ENCODE data around the gene MECP2.

Gene MECP2

GRCh38 chrX:153974003-153974725, 123.4 kb downstream of the MECP2 start:
- peak overlapping the region; percentile 80 for H3K27ac ChIP-seq (ENCODE audit: low read length)
- H3K4me1 ChIP-seq (ENCODE audit: control insufficient read depth, insufficient read depth, low read length) = peaks cover 23% of the 10 kb centered on the region
- peak overlapping the region; percentile 60 to 76 for H3K9ac ChIP-seq (ENCODE audit: low read length in 2 of 2)
- H3K27me3 ChIP-seq (ENCODE audit: control insufficient read depth in 1 of 2, insufficient read depth in 2 of 2, low read length in 2 of 2) = peaks cover 0 to 3% of the 10 kb centered on the region in 2 donors
- no peaks in the 10 kb centered on the region for H3K36me3 ChIP-seq (ENCODE audit: control insufficient read depth in 2 of 2, insufficient read depth in 2 of 2, low read length in 2 of 2)
- peak overlapping the region in 1 of 2 donors; percentile 96 for H3K4me3 ChIP-seq (ENCODE audit: low read length in 2 of 2)
- H3K9me3 ChIP-seq (ENCODE audit: control insufficient read depth in 2 of 2, low read length in 2 of 2) = no peaks in the 10 kb centered on the region

GRCh38 chrX:153973127-153974002, 124.2 kb downstream of the MECP2 start:
- H3K9ac ChIP-seq (ENCODE audit: low read length in 2 of 2) = peak overlapping the region; percentile 60 to 76
- H3K27ac ChIP-seq (ENCODE audit: low read length) = peak overlapping the region; percentile 80
- H3K4me1 ChIP-seq (ENCODE audit: control insufficient read depth, insufficient read depth, low read length) = peaks cover 30% of the 10 kb centered on the region

GRCh38 chrX:153972368-153973126, 125.0 kb downstream of the MECP2 start, which contains the start of gene TMEM187:
Gene TMEM187 (plus strand): TSS chrX:153972754. CDS start chrX:153982063, 9,309 bp downstream.
- peaks cover 0 to 7% of the 10 kb centered on the region in 2 donors for H3K27me3 ChIP-seq (ENCODE audit: control insufficient read depth in 1 of 2, insufficient read depth in 2 of 2, low read length in 2 of 2)
- H3K4me1 ChIP-seq (ENCODE audit: control insufficient read depth, insufficient read depth, low read length) = peaks cover 39% of the 10 kb centered on the region
- H3K9ac ChIP-seq (ENCODE audit: low read length in 2 of 2) = peak within 1 kb of the TSS; percentile 96 to 97
- peak within 1 kb of the TSS; percentile 70 to 96 for H3K4me3 ChIP-seq (ENCODE audit: low read length in 2 of 2)
- H3K27ac ChIP-seq (ENCODE audit: low read length) = peak within 1 kb of the TSS; percentile 99
- no peaks in the 10 kb centered on the region for H3K36me3 ChIP-seq (ENCODE audit: control insufficient read depth in 2 of 2, insufficient read depth in 2 of 2, low read length in 2 of 2)
- H3K9me3 ChIP-seq (ENCODE audit: control insufficient read depth in 2 of 2, low read length in 2 of 2) = no peaks in the 10 kb centered on the region

More at GRCh38 chrX:153973127-153974002, 124.2 kb downstream of the MECP2 start:
- Histone ChIP-seq H3K9me3 (ENCODE audit: control insufficient read depth in 2 of 2, low read length in 2 of 2) (no peaks in the 10 kb centered on the region), H3K27me3 (ENCODE audit: control insufficient read depth in 1 of 2, insufficient read depth in 2 of 2, low read length in 2 of 2) (peaks cover 0 to 3% of the 10 kb centered on the region in 2 donors), H3K36me3 (ENCODE audit: control insufficient read depth in 2 of 2, insufficient read depth in 2 of 2, low read length in 2 of 2) (no peaks in the 10 kb centered on the region), H3K4me3 (ENCODE audit: low read length in 2 of 2) (peak overlapping the region; percentile 16 to 96)

Data from stomach smooth muscle (tissue), 2 donors.